HFFc6 (cell line): ENCODE results near the gene PSTPIP1. TPM values are rescaled to one million over a fixed set of nuclear protein-coding genes. Genes with fewer than 3 reads are reported as not detected.
A peak's percentile ranks its signal among the peaks of the same experiment; 100 is the strongest.

Source experiments
- DNase-seq: peaks from one replicate; pipeline ENCODE4 v3.0.0-alpha.2; 2018
- H3K27ac Mint-ChIP-seq: 2 replicates; pipeline ENCODE4 v1.8.0; 2020; ENCODE audit warnings: mild to moderate bottlenecking, mixed read lengths
- H3K27me3 Mint-ChIP-seq: 2 replicates; pipeline ENCODE4 v1.8.0; 2021; ENCODE audit warnings: mild to moderate bottlenecking, moderate library complexity, mixed read lengths; ENCODE audit not compliant: insufficient read depth
- H3K36me3 Mint-ChIP-seq: 2 replicates; pipeline ENCODE4 v1.8.0; 2021; ENCODE audit warnings: low read depth, mixed read lengths
- H3K4me1 Mint-ChIP-seq: 2 replicates; pipeline ENCODE4 v1.8.0; 2020; ENCODE audit warnings: low read depth, mixed read lengths
- H3K4me3 Mint-ChIP-seq: 2 replicates; pipeline ENCODE4 v1.8.0; 2020; ENCODE audit warnings: mild to moderate bottlenecking, moderate library complexity, mixed read lengths
- H3K9me3 Mint-ChIP-seq: 2 replicates; pipeline ENCODE4 v1.8.0; 2020; ENCODE audit warnings: mild to moderate bottlenecking, mixed read lengths
- total RNA-seq, 6 experiments: library from RNA; stranded (reverse); fragmentation: NEBNext Ultra II Directional; extraction: Animal tissue kit (Norgen Biotek cat#: 25700); gene quantifications; 2 replicates in 1 of 6; 3 replicates in 5 of 6; pipeline ENCODE4 v1.2.3, GENCODE V29; 2021
- TF ChIP-seq, protein P1 (sequence below): fragments of 200-600 bp; sonication (generic); IDR thresholded peaks from 2 replicates; pipeline ENCODE4 v1.5.0; 2021; ENCODE audit warnings: antibody characterized with exemption, mild to moderate bottlenecking

PSTPIP1 gene
- total RNA-seq, 6 experiments from 2014 or later = 0.16 to 0.38 TPM; not detected in 4

DNA sequence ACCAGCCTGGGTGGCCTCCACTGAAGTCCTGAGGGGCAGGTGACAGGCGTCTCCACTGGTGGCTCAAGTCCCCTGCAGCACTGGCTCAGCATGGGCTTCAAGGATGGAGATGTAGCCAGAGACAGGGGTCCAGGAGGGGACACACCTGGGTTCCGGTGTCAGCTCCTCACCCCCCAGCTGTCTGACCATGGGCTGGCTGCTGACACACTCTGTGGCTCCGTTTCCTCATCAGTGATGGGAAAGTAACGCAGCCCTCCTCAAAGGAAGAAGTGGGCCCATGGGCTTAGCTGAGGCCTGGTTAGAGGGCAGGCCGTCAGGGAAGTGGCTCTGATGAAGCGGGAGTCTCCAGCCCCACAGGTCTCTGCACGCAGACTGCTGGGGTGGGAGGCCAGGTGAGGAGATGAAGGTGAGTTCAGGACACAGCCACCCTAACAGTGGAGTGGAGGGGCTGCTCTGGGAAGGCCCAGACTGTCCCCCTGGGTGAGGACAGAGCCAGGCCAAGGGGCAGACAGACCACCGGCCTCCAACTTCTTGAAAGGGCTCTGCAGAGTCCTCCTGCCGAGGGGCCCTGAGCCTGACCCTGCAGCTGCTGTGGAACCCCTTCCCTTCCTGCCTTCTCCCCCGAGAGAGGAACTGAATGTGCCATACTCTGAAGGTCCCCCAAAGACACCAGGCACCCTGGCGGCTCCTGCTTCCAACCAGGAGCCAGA lies 24.0 kb downstream of the PSTPIP1 start:
- Mint-ChIP-seq H3K36me3 (no peaks in the 10 kb centered on the region), H3K9me3 (no peaks in the 10 kb centered on the region), H3K4me3 (no peak overlapping the region), H3K4me1 (peaks cover 24% of the 10 kb centered on the region), H3K27me3 (no peaks in the 10 kb centered on the region; the same call in none of the 2 replicates), H3K27ac (no peak overlapping the region)
- no peak for DNase-seq
- TF ChIP-seq, protein P1, sequence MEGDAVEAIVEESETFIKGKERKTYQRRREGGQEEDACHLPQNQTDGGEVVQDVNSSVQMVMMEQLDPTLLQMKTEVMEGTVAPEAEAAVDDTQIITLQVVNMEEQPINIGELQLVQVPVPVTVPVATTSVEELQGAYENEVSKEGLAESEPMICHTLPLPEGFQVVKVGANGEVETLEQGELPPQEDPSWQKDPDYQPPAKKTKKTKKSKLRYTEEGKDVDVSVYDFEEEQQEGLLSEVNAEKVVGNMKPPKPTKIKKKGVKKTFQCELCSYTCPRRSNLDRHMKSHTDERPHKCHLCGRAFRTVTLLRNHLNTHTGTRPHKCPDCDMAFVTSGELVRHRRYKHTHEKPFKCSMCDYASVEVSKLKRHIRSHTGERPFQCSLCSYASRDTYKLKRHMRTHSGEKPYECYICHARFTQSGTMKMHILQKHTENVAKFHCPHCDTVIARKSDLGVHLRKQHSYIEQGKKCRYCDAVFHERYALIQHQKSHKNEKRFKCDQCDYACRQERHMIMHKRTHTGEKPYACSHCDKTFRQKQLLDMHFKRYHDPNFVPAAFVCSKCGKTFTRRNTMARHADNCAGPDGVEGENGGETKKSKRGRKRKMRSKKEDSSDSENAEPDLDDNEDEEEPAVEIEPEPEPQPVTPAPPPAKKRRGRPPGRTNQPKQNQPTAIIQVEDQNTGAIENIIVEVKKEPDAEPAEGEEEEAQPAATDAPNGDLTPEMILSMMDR = no peak

DNA sequence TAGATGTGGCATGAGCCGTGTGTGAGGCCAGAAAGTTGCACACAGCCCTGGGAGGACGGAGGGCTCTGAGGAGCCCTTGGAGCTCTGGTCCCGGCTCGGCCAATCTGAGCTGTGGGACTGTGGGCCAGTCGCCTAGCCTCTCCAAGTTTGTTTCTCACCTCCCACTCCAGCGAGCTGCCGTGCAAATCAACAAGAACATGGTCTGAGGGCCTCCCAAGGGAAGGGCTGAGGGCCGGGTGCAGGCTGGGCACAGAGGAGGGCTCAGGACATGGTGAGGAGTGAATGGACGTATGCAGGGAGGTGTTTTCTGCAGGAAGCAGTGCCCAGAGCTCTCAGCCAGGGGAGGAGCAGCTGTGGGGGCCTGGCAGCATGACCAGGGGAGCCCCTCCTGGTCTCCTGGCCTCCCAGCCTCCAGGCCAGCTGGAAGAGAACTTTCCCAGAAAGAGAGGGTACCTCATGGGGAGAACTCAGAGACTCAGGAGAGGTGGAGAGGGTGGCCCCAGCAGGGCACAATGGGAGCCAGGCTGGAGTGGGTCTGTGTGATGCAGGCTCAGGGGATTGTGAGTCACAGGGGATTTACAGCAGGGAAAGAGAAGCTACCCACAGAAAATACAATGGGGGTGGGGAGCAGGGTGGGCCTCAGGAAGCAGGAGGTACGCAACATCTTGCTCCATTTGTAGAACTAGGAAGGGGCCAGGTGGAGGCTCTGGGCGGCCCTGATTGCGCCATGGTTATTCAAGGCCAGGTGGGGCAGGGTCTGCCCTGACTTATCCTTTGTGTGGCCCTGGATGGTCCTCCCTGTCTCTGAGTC lies 24.8 kb downstream of the PSTPIP1 start:
- DNase-seq = no peak
- Mint-ChIP-seq H3K9me3 (no peaks in the 10 kb centered on the region), H3K36me3 (no peaks in the 10 kb centered on the region), H3K27ac (no peak overlapping the region), H3K27me3 (no peaks in the 10 kb centered on the region; the same call in none of the 2 replicates), H3K4me1 (peaks cover 24% of the 10 kb centered on the region), H3K4me3 (no peak overlapping the region)
- TF ChIP-seq, protein P1 = no peak

DNA sequence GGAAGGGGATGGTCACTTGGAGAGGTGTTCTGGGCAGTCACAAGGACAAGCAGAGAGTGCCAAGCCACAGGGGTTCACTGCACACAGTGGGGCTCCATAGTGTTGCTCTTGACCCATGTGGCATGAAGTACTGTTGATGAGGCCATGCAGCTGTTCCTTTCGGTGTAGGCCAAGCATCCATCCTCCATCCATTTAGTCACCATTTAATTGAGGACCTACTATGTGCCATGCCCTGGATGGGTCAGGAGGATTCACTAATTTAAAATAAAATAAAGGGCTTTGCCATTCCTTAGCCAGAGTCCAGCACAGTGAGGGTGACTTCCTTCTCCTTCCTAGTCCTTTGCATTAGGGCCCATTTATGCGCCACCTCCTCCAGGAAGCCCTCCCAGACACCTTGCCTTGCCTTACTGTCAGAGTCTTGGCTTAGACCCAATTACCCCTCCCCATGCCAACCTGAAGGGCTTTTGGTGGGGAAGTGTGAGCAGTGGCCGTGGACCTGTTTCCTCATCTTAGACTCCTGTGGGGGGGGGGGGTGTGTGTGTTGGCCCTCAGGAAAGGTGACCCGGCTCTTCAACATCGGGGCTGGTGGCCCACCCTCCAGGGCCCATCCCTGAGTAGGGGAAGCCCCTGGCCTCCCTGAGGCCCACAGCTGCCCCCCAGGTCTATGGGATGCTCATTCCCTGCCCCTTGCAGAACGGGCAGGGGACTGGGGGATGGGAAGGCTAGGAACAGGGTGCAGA lies 25.6 kb downstream of the PSTPIP1 start:
- Mint-ChIP-seq H3K27me3 (peaks cover under 1% of the 10 kb centered on the region), H3K27ac (no peak overlapping the region), H3K4me1 (peaks cover 24% of the 10 kb centered on the region), H3K4me3 (no peak overlapping the region), H3K36me3 (no peaks in the 10 kb centered on the region), H3K9me3 (no peaks in the 10 kb centered on the region)
- TF ChIP-seq, protein P1 = no peak
- DNase-seq = no peak

DNA sequence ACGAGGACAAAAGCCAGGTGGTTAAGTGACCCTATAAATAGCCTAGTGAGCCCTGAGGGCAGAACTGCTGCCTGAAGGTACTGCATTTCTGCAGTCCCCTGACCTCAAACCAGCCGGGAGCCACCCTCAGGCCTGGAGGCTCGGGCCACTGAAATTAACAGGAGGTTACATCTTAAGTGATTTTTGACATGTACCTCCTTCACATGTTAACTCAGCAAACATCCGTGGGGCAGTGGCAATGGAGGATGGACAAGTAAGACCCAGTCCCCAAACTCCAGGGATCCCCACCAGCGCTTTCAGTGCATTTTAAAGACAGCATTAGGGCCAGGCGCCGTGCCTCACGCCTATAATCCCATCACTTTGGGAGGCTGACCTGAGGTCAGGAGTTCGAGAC lies 26.2 kb downstream of the PSTPIP1 start:
- Mint-ChIP-seq H3K4me1 (peaks cover 24% of the 10 kb centered on the region), H3K4me3 (no peak overlapping the region), H3K36me3 (no peaks in the 10 kb centered on the region), H3K27ac (no peak overlapping the region), H3K9me3 (no peaks in the 10 kb centered on the region), H3K27me3 (peaks cover 2% of the 10 kb centered on the region)
- TF ChIP-seq, protein P1 = no peak
- DNase-seq = no peak

DNA sequence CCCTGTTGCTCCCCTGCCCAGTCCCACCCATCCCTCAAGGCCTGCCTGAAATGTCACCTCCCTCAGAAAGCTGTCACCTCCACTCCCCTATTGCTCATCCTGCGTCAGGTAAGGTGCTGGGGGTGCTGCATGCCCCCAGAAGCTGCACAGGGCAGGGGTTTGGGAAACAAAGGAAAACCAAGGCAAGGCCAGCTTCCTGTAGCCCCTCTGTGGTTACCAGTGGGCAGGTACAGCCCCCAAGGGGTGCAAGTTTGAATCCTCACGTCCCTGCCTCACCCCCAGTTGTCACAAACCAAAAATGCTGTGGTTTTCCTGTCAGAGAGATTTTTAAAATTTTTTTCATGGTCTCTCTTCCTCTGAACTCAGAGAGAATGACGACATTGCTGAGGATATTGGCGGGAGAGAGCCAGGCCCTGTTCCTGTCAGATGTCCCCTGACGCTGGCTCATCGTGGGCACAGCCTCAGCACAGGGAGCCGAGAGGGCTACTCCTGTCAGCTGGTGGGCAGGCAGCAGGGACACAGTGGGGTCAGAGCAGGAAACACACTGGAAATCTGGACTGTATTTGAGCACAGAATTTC lies 27.0 kb downstream of the PSTPIP1 start:
- peak overlapping the region; percentile 78 for H3K27ac Mint-ChIP-seq
- H3K9me3 Mint-ChIP-seq = no peaks in the 10 kb centered on the region
- TF ChIP-seq, protein P1 = no peak
- H3K4me1 Mint-ChIP-seq = peaks cover 24% of the 10 kb centered on the region
- DNase-seq = peak; percentile 38
- peaks cover 2% of the 10 kb centered on the region for H3K27me3 Mint-ChIP-seq
- H3K4me3 Mint-ChIP-seq = peak overlapping the region; percentile 22
- no peaks in the 10 kb centered on the region for H3K36me3 Mint-ChIP-seq
